AG09309 (cell line): ENCODE data around the gene NCOA7.

ENCODE experiments used
- DNase-seq: peaks from one replicate; pipeline ENCODE4 v3.0.0-alpha.2; 2010; ENCODE audit warnings: low read depth
- H3K4me3 ChIP-seq: 2 replicates; pipeline ENCODE4 v1.5.1; 2011; ENCODE audit warnings: mild to moderate bottlenecking, low read depth, low read length, moderate library complexity; ENCODE audit not compliant: control insufficient read depth
- TF ChIP-seq, protein P1 (sequence below): IDR thresholded peaks from 2 replicates; pipeline ENCODE4 v1.5.1; 2011; ENCODE audit warnings: mild to moderate bottlenecking, low read depth, low read length, inconsistent platforms; ENCODE audit not compliant: insufficient read depth, control insufficient read depth; ENCODE audit errors: missing control alignments

NCOA7 gene

DNA sequence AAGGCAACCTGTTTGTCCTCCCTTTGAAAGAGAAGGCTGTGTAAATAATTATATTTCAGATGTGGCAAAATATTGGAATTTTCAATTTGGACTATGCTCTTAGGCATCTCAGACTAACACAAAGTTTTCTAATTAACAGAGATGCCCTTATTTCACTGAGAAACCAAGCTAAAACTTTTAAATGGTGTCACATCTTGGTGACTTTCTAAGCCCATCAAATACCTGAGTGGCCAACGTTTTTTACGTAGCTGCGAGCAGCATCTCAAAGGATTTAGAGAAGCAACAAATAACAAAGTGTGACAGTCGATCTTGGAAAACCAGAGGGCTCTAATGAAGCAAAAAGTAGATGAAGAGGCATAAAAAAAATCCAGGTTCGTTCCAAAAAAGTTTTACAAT, 44.7 kb upstream of the NCOA7 start:
- TF ChIP-seq, protein P1, sequence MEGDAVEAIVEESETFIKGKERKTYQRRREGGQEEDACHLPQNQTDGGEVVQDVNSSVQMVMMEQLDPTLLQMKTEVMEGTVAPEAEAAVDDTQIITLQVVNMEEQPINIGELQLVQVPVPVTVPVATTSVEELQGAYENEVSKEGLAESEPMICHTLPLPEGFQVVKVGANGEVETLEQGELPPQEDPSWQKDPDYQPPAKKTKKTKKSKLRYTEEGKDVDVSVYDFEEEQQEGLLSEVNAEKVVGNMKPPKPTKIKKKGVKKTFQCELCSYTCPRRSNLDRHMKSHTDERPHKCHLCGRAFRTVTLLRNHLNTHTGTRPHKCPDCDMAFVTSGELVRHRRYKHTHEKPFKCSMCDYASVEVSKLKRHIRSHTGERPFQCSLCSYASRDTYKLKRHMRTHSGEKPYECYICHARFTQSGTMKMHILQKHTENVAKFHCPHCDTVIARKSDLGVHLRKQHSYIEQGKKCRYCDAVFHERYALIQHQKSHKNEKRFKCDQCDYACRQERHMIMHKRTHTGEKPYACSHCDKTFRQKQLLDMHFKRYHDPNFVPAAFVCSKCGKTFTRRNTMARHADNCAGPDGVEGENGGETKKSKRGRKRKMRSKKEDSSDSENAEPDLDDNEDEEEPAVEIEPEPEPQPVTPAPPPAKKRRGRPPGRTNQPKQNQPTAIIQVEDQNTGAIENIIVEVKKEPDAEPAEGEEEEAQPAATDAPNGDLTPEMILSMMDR: no peak
- no peak for DNase-seq
- no peak overlapping the region for H3K4me3 ChIP-seq

DNA sequence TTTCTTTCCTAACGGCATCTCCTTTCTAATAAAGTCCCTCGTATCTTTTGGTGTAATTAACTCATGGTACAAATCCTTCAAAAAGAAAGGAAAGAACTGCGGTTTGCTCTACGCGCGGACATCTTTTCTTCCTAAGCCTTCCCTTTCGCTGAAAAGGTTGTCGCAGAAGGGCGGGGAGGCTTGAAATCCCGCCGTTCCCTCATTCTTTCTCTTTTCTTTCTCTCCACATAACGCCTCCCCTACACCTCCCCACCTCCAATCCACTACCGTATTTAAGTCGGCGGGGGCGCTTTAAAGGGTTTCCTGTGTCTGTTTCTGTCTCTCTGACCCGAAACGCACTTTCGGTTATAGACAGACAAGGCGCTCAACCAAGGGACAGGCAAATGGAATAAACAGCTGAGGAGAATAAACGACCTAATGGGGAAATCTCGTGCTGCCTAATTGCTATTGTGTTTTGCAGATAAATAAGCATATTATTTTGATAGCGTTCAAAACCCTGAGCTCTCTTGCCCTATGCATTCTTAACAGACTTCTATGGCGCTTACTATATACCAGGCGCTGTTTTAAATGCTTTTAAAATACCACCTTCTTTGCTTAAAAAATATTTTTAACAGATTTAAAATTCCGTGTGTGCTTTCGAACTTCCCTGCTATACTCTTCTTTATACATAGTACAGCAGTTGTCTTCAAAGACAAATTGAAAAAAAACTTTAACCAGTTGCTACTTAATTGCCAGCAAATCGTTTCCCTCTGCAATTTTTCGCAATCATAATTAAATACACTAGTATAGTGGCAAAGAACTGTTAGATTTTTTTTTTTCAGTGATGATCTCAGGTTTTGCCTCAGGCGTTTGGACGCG, 43.8 kb upstream of the NCOA7 start:
- TF ChIP-seq, protein P1: no peak
- H3K4me3 ChIP-seq: peak overlapping the region; percentile 41
- DNase-seq: no peak

GRCh38 chr6:125747589-125748405, 43.0 kb upstream of the NCOA7 start:
- no peak for DNase-seq
- TF ChIP-seq, protein P1: no peak
- H3K4me3 ChIP-seq: peak overlapping the region; percentile 29

DNA sequence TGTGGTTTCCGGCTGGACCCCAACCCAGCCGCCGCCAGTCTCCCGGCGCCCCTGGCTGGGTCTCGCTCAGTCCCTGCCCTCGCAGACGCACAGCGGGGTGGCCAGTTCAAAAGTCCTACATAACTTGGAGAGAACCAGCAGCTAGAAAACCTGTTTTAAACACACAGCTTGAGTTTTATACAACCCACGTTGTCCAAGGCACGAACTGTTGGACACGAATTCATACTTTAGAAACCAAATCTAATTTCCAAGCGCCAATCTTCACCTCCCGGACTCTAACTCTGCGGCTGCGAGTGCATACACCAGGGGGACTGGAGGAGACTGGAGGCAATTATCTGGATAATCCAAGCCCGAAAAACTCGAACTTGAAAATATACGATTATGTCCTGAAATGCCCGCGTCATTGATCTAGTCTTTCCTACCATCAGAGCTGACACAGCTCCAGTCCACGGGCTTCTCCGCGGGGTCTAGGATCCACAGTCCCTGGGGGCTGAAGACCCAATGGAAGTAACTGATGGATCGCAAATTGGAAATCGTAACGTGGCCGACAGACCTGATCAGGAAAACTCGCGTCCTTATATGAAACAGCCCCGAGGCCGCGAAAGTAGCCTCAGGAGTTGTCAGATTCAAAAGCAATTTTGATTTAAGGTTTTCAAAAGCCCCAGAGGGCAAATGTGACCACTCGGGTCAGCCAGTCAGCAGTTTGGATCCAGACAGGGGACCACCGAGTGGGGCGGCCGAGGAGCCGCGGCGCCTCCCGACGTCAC, 42.2 kb upstream of the NCOA7 start:
- TF ChIP-seq, protein P1: no peak
- DNase-seq: no peak
- H3K4me3 ChIP-seq: peak overlapping the region; percentile 47

DNA sequence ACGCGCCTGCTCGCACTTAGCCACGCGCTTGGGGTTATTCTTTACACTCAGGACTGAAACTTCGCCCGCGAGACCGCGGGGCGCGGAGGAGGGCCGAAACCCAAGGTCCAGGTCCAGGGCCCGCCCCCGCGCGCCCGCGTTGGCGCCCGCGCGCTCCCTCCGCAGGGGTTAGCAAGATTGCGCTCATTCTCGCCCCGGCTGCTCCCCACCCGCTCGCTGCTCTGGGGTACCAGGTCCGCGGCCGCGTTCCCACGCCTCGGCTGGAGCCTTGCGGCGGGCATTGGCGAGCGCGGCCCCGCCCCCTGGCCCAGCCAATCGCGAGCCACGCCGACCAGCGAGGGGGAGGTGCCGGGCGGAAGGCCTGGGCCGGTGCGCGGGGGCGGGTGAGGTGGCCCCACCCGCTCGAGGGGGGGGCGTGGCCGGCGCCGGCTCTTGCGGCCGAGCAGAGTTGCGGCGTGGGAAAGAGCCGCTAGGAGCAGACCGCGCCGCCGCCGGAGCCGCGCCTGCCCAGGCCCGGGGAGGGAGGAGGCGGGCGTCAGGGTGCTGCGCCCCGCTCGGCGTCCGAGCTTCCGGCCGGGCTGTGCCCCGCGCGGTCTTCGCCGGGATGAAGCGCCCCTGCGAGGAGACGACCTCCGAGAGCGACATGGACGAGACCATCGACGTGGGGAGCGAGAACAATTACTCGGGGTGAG, 41.4 kb upstream of the NCOA7 start, which contains the start of gene HEY2:
Gene HEY2 (plus strand): TSS at position 460 of the 692 bp plus-strand sequence. CDS start 145 bp downstream, at position 605.
- peak within 1 kb of the TSS; percentile 52 for H3K4me3 ChIP-seq
- TF ChIP-seq, protein P1: no peak
- DNase-seq: peak; percentile 24
